ENCODE data around the gene FAM120A. TPM values are rescaled to one million over a fixed set of nuclear protein-coding genes. Genes with fewer than 3 reads are reported as not detected.

The FAM120A gene
- total RNA-seq, 2 donors from 2014 or later = 86.3 to 90.6 TPM

DNA sequence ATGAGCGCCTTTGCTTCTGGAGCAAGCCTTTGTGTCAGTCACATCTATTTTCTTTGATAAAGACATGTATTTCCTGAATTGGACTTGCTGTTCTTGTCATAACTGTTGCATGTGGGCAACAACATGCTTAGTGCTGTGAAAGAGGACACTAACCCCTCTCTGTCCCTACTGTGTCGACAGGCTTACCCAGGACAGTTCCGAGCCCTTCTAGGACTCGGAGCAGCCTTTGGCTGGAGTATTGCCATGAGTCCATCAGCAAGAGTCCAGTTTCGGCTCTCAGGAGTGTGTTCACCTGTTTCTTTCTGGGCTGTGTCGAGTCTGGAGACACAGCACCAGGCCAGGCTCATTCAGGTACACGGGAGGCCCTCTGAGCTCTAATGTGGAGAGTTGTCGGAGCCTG lies 88.8 kb downstream of the FAM120A start:
- Histone ChIP-seq H3K27me3 (replicated peaks; ENCODE audit: insufficient read depth) (no peaks in the 10 kb centered on the region), H3K9me3 (no peaks in the 10 kb centered on the region), H3K4me1 (replicated peaks) (no peaks in the 10 kb centered on the region), H3K4me3 (no peak overlapping the region), H3K36me3 (no peaks in the 10 kb centered on the region), H3K27ac (no peak overlapping the region)
- intact Hi-C loops (cut with DNase I) = no loop called here
- 94% methylated on average over 8 of the region's 8 CpGs for WGBS
- TF ChIP-seq POLR2AphosphoS5 (IDR thresholded peaks at IDR 0.05) = no peak
- no peak for TF ChIP-seq POLR2A (IDR thresholded peaks at IDR 0.05)
- TF ChIP-seq, protein P1, sequence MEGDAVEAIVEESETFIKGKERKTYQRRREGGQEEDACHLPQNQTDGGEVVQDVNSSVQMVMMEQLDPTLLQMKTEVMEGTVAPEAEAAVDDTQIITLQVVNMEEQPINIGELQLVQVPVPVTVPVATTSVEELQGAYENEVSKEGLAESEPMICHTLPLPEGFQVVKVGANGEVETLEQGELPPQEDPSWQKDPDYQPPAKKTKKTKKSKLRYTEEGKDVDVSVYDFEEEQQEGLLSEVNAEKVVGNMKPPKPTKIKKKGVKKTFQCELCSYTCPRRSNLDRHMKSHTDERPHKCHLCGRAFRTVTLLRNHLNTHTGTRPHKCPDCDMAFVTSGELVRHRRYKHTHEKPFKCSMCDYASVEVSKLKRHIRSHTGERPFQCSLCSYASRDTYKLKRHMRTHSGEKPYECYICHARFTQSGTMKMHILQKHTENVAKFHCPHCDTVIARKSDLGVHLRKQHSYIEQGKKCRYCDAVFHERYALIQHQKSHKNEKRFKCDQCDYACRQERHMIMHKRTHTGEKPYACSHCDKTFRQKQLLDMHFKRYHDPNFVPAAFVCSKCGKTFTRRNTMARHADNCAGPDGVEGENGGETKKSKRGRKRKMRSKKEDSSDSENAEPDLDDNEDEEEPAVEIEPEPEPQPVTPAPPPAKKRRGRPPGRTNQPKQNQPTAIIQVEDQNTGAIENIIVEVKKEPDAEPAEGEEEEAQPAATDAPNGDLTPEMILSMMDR (IDR thresholded peaks at IDR 0.05) = no peak
- no peak for DNase-seq (ENCODE audit: low spot score)

DNA sequence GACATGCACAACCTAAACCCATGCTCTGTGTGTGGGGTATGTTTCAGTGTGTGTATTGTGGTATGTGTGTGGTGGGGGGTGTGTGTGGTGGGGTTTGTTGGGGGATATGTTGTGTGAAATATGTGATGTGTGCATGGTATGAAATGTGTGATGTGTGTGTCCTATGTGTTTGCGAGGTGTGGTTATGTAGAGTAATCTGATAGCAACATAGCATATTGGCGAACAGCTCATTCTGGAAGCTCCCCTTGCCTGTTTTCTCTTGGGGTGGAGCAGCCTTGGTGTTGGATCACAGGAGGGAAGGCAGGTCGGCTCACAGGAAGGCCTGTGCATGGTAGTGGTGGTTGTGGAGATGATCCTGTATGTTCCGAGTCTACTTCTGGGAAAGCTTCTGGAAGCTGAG lies 89.5 kb downstream of the FAM120A start:
- no peaks in the 10 kb centered on the region for H3K9me3 ChIP-seq
- no peaks in the 10 kb centered on the region for H3K27me3 ChIP-seq (replicated peaks; ENCODE audit: insufficient read depth)
- WGBS = 82% methylated on average over 4 of the region's 4 CpGs
- no peaks in the 10 kb centered on the region for H3K4me1 ChIP-seq (replicated peaks)
- no peak overlapping the region for H3K27ac ChIP-seq
- H3K4me3 ChIP-seq = no peak overlapping the region
- no peaks in the 10 kb centered on the region for H3K36me3 ChIP-seq
- TF ChIP-seq POLR2A (IDR thresholded peaks at IDR 0.05) = no peak
- TF ChIP-seq, protein P1 (IDR thresholded peaks at IDR 0.05) = no peak
- TF ChIP-seq POLR2AphosphoS5 (IDR thresholded peaks at IDR 0.05) = no peak
- no peak for DNase-seq (ENCODE audit: low spot score)
- intact Hi-C loops (cut with DNase I) = no loop called here

DNA sequence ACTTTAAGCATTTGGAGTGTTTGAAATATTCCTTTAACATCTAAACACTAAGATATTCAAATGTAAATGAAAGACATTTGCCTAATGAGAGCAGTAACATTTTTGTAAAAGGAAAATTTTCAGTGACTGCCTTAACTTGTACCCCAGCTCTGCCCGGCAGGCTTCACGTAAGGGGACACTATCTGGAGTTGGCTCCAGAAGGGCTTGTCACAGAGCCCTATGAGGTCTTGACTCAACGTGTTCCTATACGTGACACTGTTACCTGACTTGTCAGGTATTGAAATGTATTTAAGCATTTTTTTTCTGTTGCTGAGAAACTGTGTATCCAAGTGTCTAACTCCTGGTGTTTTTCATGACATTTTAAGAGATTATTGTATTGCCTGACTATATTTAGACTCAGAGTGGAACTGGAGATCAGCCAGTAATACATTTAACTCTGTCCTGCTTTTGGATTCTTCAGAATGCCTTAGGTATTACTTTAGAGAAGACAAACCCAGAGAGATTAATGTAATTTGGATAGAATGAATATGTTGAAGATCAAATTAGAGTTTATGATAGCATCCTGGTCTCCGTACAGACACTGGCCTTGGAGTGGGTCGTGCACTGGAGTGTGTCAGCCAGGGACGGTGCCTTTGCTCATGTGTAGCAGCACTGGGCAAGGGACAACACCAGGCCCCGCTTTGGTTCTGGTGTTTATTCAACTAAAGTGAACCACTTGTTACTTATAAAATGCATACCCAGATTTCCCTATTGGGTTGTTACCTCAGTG lies 90.3 kb downstream of the FAM120A start:
- Histone ChIP-seq H3K9me3 (no peaks in the 10 kb centered on the region), H3K4me3 (no peak overlapping the region), H3K4me1 (replicated peaks) (no peaks in the 10 kb centered on the region), H3K36me3 (no peaks in the 10 kb centered on the region), H3K27ac (no peak overlapping the region), H3K27me3 (replicated peaks; ENCODE audit: insufficient read depth) (no peaks in the 10 kb centered on the region)
- intact Hi-C loops (cut with DNase I) = no loop called here
- 69% methylated on average over 8 of the region's 8 CpGs for WGBS
- DNase-seq (ENCODE audit: low spot score) = no peak
- TF ChIP-seq POLR2A (IDR thresholded peaks at IDR 0.05) (no peak), POLR2AphosphoS5 (IDR thresholded peaks at IDR 0.05) (no peak)
- TF ChIP-seq, protein P1 (IDR thresholded peaks at IDR 0.05) = no peak

DNA sequence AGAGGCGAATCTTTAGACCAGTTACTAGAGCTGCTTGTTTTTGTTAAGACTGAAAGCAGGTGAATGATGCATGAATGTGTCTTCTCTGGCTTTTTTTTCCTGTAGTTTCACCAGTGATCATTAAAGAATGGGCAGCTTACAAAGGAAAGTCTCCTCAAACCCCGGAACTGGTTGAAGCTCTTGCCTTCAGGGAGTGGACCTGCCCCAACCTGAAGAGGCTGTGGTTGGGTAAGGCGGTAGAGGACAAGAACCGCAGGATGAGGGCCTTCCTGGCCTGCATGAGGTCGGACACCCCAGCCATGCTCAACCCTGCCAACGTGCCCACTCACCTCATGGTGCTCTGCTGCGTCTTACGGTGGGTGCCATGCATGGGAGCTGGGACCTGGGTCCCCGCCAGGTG lies 91.6 kb downstream of the FAM120A start:
- intact Hi-C loops (cut with DNase I) = no loop called here
- H3K36me3 ChIP-seq = no peaks in the 10 kb centered on the region
- 96% methylated on average over 9 of the region's 9 CpGs for WGBS

More for the DNA sequence above, 91.6 kb downstream of the FAM120A start:
- TF ChIP-seq, protein P1 (IDR thresholded peaks at IDR 0.05) = no peak
- TF ChIP-seq POLR2A (IDR thresholded peaks at IDR 0.05) (no peak), POLR2AphosphoS5 (IDR thresholded peaks at IDR 0.05) (no peak)
- Histone ChIP-seq H3K4me3 (no peak overlapping the region), H3K9me3 (no peaks in the 10 kb centered on the region), H3K4me1 (replicated peaks) (no peaks in the 10 kb centered on the region), H3K27me3 (replicated peaks; ENCODE audit: insufficient read depth) (no peaks in the 10 kb centered on the region), H3K27ac (no peak overlapping the region)
- DNase-seq (ENCODE audit: low spot score) = no peak

All from prostate gland (tissue), 2 donors.